GM19238 (cell line): ENCODE results near the gene EPC1.
"Not testable (repeated sequence)": the region's sequence is repeated elsewhere in the genome, so short reads cannot be mapped to it uniquely, and the experiment has no call there.

Experiments
- DNase-seq: peaks from one replicate; pipeline ENCODE4 v3.0.0; 2011; ENCODE audit warnings: low spot score; ENCODE audit not compliant: insufficient read length

Gene EPC1

GRCh38 chr10:32279795-32280194 lies 67.2 kb downstream of the EPC1 start:
- DNase-seq = no peak

- no peak for DNase-seq
Measured at GRCh38 chr10:32273336-32273735, 73.6 kb downstream of the EPC1 start.

GRCh38 chr10:32271617-32272016 lies 75.3 kb downstream of the EPC1 start:
- DNase-seq = no peak

- DNase-seq = no peak
Measured at GRCh38 chr10:32269343-32270100, 77.4 kb downstream of the EPC1 start.

GRCh38 chr10:32268788-32269187 lies 78.2 kb downstream of the EPC1 start:
- no peak for DNase-seq

GRCh38 chr10:32266979-32267378 lies 80.0 kb downstream of the EPC1 start:
- no peak for DNase-seq

GRCh38 chr10:32266566-32266965 lies 80.4 kb downstream of the EPC1 start:
- no peak for DNase-seq

GRCh38 chr10:32265756-32266155 lies 81.2 kb downstream of the EPC1 start:
- DNase-seq = no peak

- DNase-seq = no peak
Measured at GRCh38 chr10:32263300-32263699, 83.7 kb downstream of the EPC1 start.

GRCh38 chr10:32259551-32259950 lies 87.4 kb downstream of the EPC1 start:
- DNase-seq = no peak

GRCh38 chr10:32256613-32257437 lies 90.1 kb downstream of the EPC1 start:
- DNase-seq = peak; percentile 33

GRCh38 chr10:32253821-32254220 lies 93.1 kb downstream of the EPC1 start:
- DNase-seq = no peak

GRCh38 chr10:32253276-32253675 lies 93.7 kb downstream of the EPC1 start:
- DNase-seq = no peak

- DNase-seq = not testable (repeated sequence)
Measured at GRCh38 chr10:32250489-32250888, 96.5 kb downstream of the EPC1 start.

GRCh38 chr10:32246685-32247084 lies 100.3 kb downstream of the EPC1 start:
- no peak for DNase-seq

GRCh38 chr10:32245760-32246159 lies 101.2 kb downstream of the EPC1 start:
- DNase-seq = no peak

GRCh38 chr10:32244421-32245207 lies 102.3 kb downstream of the EPC1 start:
- DNase-seq = no peak

- no peak for DNase-seq
Measured at GRCh38 chr10:32244011-32244410, 102.9 kb downstream of the EPC1 start.

GRCh38 chr10:32241946-32242345 lies 105.0 kb downstream of the EPC1 start:
- DNase-seq = no peak

GRCh38 chr10:32240471-32240870 lies 106.5 kb downstream of the EPC1 start:
- no peak for DNase-seq

GRCh38 chr10:32239769-32240168 lies 107.2 kb downstream of the EPC1 start:
- no peak for DNase-seq
